ENCODE data around the gene PPFIA1. TPM values are rescaled to one million over a fixed set of nuclear protein-coding genes. Genes with fewer than 3 reads are reported as not detected.

PPFIA1 gene
- total and polyA plus RNA-seq, 2 of the 13 experiments (the other 11 are each of a cell fraction or from before 2014, with no cell fraction given) = 29.9 to 45.2 TPM

- H3K9ac ChIP-seq (ENCODE audit: insufficient read depth, low read depth, low read length) = no peak overlapping the region
- no peaks in the 10 kb centered on the region for H3K9me3 ChIP-seq (ENCODE audit: low read length)
- no peak for TF ChIP-seq UBTF (CRISPR knock-in tag; IDR thresholded peaks at IDR 0.05)
- TF ChIP-seq AGO2 (optimal IDR thresholded peaks at IDR 0.05; ENCODE audit: low read depth, low read length) = peak; percentile 19
- TF ChIP-seq RAD51 (IDR thresholded peaks at IDR 0.05; ENCODE audit: borderline replicate concordance) = no peak
- no peak for TF ChIP-seq SNAPC4 (CRISPR knock-in tag; IDR thresholded peaks at IDR 0.05)
- no peak for TF ChIP-seq ZNF207 (IDR thresholded peaks at IDR 0.05; ENCODE audit: borderline replicate concordance)
- TF ChIP-seq GPN1 (CRISPR knock-in tag; IDR thresholded peaks at IDR 0.05; ENCODE audit: borderline replicate concordance) = no peak
- TF ChIP-seq ZNF576 (CRISPR knock-in tag; IDR thresholded peaks at IDR 0.05) = no peak
- no peak for TF ChIP-seq ELF3 (CRISPR knock-in tag; IDR thresholded peaks at IDR 0.05)
- WGBS (ENCODE audit: low lambda C conversion rate) = 98% methylated on average over 16 of the region's 18 CpGs
- no TSS peak for BruUV-seq (replicated peaks)
- ATAC-seq (no peak), FAIRE-seq (no peak), DNase-seq (ENCODE audit: low spot score) (no peak)
- no peak overlapping the region for H2AFZ ChIP-seq (ENCODE audit: low read length)
- POLR2A ChIA-PET = no interaction called here
- H3K4me1 ChIP-seq (ENCODE audit: insufficient read depth, low read length) = no peaks in the 10 kb centered on the region
- intact Hi-C loops (cut with micrococcal nuclease; ENCODE audit: unreplicated experiment) (no loop called here), in situ Hi-C loops (cut with HindIII; ENCODE audit: extremely low pct_ligation_motif_present, low pct_unique_long_range_greater_than_20kb) (no loop called here)
- H4K20me1 ChIP-seq (ENCODE audit: insufficient read depth, low read length) = no peaks in the 10 kb centered on the region
- no peaks in the 10 kb centered on the region; a peak in 1 of 5 replicates for H3K27me3 ChIP-seq (ENCODE audit: control insufficient read depth in 1 of 2, insufficient read depth in 2 of 2, low read length in 2 of 2)
- no peaks in the 10 kb centered on the region for H3K79me2 ChIP-seq (ENCODE audit: insufficient read depth, low read length)
- CTCF ChIA-PET (ENCODE audit: low intra/inter-chr PET ratio, low total read pairs) = no interaction called here
- H3K4me3 ChIP-seq (replicated peaks in 1 of 3; ENCODE audit: insufficient read depth in 1 of 3, low read depth in 2 of 3, low read length in 3 of 3) = no peak overlapping the region
- H3K4me2 ChIP-seq (ENCODE audit: low read depth, low read length) = no peak overlapping the region
- H3K27ac ChIP-seq (ENCODE audit: extremely low read length, insufficient read depth, low read length) = no peak overlapping the region
- H3K36me3 ChIP-seq (replicated peaks in 1 of 2; ENCODE audit: control insufficient read depth in 1 of 2, insufficient read depth in 2 of 2, low read length in 2 of 2) = peaks cover 57 to 82% of the 10 kb centered on the region in 2 experiments; a peak in 4 of 5 replicates
These were observed 158.4 kb downstream of the PPFIA1 start for GRCh38 chr11:70428701-70429427.

All from HepG2 (cell line).